HepG2 (cell line): ENCODE measurements around the gene EEFSEC. TPM values are rescaled to one million over a fixed set of nuclear protein-coding genes. Genes with fewer than 3 reads are reported as not detected.

Experiments
- BCL6 ChIP-seq: IDR thresholded peaks from 2 replicates; pipeline ENCODE4 v1.6.1; 2016; ENCODE audit warnings: missing genetic modification reagents, missing compliant biosample characterization
- BHLHE40 ChIP-seq: IDR thresholded peaks from 2 replicates; pipeline ENCODE4 v1.6.1; 2011; ENCODE audit warnings: low read length, improper control_type of control experiment
- FOXA1 ChIP-seq, 2 experiments: fragments of 450-650 bp in 1 of 2; sonication (generic) in 1 of 2; formaldehyde crosslinking in 1 of 2; IDR thresholded peaks; 2 replicates each; pipeline versions ENCODE4 v1.4.0 to v1.6.1; 2016 to 2020; ENCODE audit warnings: missing genetic modification reagents in 1 of 2
- FOXA3 ChIP-seq: IDR thresholded peaks from 2 replicates; pipeline ENCODE4 v1.6.1; 2016; ENCODE audit warnings: missing genetic modification reagents, missing compliant biosample characterization
- LCORL ChIP-seq, 2 experiments: fragments of 450-650 bp in 1 of 2; sonication (generic) in 1 of 2; formaldehyde crosslinking in 1 of 2; IDR thresholded peaks; 2 replicates each; pipeline versions ENCODE4 v1.5.0 to v1.6.1; 2017 to 2020; ENCODE audit warnings: antibody characterized with exemption in 1 of 2, missing genetic modification reagents in 1 of 2
- SALL1 ChIP-seq: sonication (generic); formaldehyde crosslinking; IDR thresholded peaks from 2 replicates; pipeline ENCODE4 v1.8.0; 2022; ENCODE audit warnings: mild to moderate bottlenecking, missing genetic modification reagents
- SMC3 ChIP-seq: IDR thresholded peaks from 2 replicates; pipeline ENCODE4 v1.6.1; 2011; ENCODE audit warnings: low read length, improper control_type of control experiment
- SNAPC2 ChIP-seq: sonication (generic); formaldehyde crosslinking; IDR thresholded peaks from 2 replicates; pipeline ENCODE4 v1.8.1; 2022; ENCODE audit warnings: mild to moderate bottlenecking, missing genetic modification reagents
- SOX13 ChIP-seq, 3 experiments: fragments of 450-650 bp in 1 of 3; sonication (generic) in 1 of 3; formaldehyde crosslinking in 1 of 3; IDR thresholded peaks in 2 of 3; conservative IDR thresholded peaks in 1 of 3; 2 replicates each; pipeline versions ENCODE4 v1.5.0 to v1.6.1; 2016 to 2020; ENCODE audit warnings: antibody characterized with exemption in 1 of 3, mild to moderate bottlenecking in 1 of 3, missing compliant biosample characterization in 1 of 3, missing genetic modification reagents in 1 of 3, moderate library complexity in 1 of 3
- SOX5 ChIP-seq: IDR thresholded peaks from 2 replicates; pipeline ENCODE4 v1.6.1; 2016; ENCODE audit warnings: borderline replicate concordance
- SOX6 ChIP-seq, 2 experiments: fragments of 450-650 bp in 1 of 2; sonication (generic) in 1 of 2; formaldehyde crosslinking in 1 of 2; IDR thresholded peaks; 2 replicates each; pipeline versions ENCODE4 v1.4.0 to v1.6.1; 2017 to 2020; ENCODE audit warnings: antibody characterized with exemption in 1 of 2, mild to moderate bottlenecking in 1 of 2, missing genetic modification reagents in 1 of 2
- TCF7 ChIP-seq: sonication (generic); IDR thresholded peaks from 2 replicates; pipeline ENCODE4 v1.6.1; 2016; ENCODE audit warnings: antibody characterized with exemption, low read depth
- ZBTB1 ChIP-seq: sonication (generic); formaldehyde crosslinking; IDR thresholded peaks from 2 replicates; pipeline ENCODE4 v1.4.0; 2020; ENCODE audit warnings: missing genetic modification reagents, borderline replicate concordance
- ZBTB38 ChIP-seq: sonication (generic); formaldehyde crosslinking; IDR thresholded peaks from 2 replicates; pipeline ENCODE4 v1.5.1; 2020; ENCODE audit warnings: mild to moderate bottlenecking, missing genetic modification reagents
- polyA plus RNA-seq, 8 experiments: library from polyadenylated mRNA; depleted of rRNA in 3 of 8; stranded (reverse) in 7 of 8; unstranded in 1 of 8; fragments of >200 nt; fragmentation: Illumina TruSeq in 4 of 8; extraction: Trizol in 4 of 8; gene quantifications; 2 replicates each; pipeline versions ENCODE4 v1.2.1 to v1.2.3, GENCODE V29; 2011 to 2016; ENCODE audit warnings: low read depth in 4 of 8, missing spikeins in 1 of 8, mixed read lengths in 1 of 8; ENCODE audit not compliant: insufficient read depth in 1 of 8
- total RNA-seq, 5 experiments: library from RNA; depleted of rRNA; stranded (reverse); fragments of >200 nt; fragmentation: Illumina TruSeq; extraction: Trizol; gene quantifications; 2 replicates each; pipeline ENCODE4 v1.2.3, GENCODE V29; 2016; ENCODE audit warnings: low read depth in 1 of 5
- TF ChIP-seq, protein P1 (sequence below): sonication (generic); formaldehyde crosslinking; IDR thresholded peaks from 2 replicates; pipeline ENCODE4 v1.5.0; 2020; ENCODE audit warnings: mild to moderate bottlenecking, missing genetic modification reagents, moderate library complexity
- TF ChIP-seq, protein P2 (sequence below): sonication (generic); formaldehyde crosslinking; IDR thresholded peaks from 2 replicates; pipeline ENCODE4 v1.4.0; 2020; ENCODE audit warnings: missing genetic modification reagents
- TF ChIP-seq, protein P3 (sequence below): IDR thresholded peaks from 2 replicates; pipeline ENCODE4 v1.6.1; 2016; ENCODE audit warnings: missing compliant biosample characterization, missing genetic modification reagents, borderline replicate concordance
- TF ChIP-seq, protein P4 (sequence below): sonication (generic); formaldehyde crosslinking; IDR thresholded peaks from 2 replicates; pipeline ENCODE4 v1.4.0; 2020; ENCODE audit warnings: missing genetic modification reagents, borderline replicate concordance
- TF ChIP-seq, protein P5 (sequence below): sonication (generic); formaldehyde crosslinking; IDR thresholded peaks from 2 replicates; pipeline ENCODE4 v1.4.0; 2020; ENCODE audit warnings: missing genetic modification reagents
- TF ChIP-seq, protein P6 (sequence below): sonication (generic); formaldehyde crosslinking; IDR thresholded peaks from 2 replicates; pipeline ENCODE4 v1.4.0; 2020; ENCODE audit warnings: missing genetic modification reagents

EEFSEC gene
- total and polyA plus RNA-seq, 2 of the 13 experiments (the other 11 are each of a cell fraction or from before 2014, with no cell fraction given), result 6.4 to 24.2 TPM

DNA sequence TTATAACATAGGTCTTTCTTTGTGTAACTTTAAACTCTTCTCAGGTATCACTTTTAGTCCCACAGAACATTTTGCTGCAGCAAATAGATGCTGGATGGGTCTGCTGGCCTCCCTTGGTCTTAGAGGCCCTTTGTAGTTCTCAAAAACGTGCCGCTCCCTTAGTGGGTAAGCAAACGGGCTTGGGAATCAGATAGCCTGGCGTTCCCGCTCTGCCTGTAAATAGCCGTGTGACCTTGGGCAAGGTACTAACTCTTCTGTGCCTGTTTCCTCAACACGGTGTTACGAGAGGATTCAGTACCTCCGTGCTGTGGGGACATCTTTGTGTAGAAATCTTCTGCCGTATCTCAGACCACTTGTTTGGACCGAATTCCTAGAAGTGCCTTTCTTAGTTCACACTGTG, 249.0 kb downstream of the EEFSEC start (continued):
- TF ChIP-seq FOXA1 (IDR thresholded peaks at IDR 0.05) (no peak), FOXA1 (CRISPR knock-in tag; IDR thresholded peaks at IDR 0.05) (peak; percentile 60; the same call in 1 of the 2 replicates), SMC3 (no peak), SOX13 (IDR thresholded peaks at IDR 0.05) (no peak), SOX13 (CRISPR knock-in tag; conservative IDR thresholded peaks at IDR 0.05 in 1 of 2, IDR thresholded peaks at IDR 0.05 in 1 of 2) (peak in 1 of 2 experiments; percentile 16; a peak in 1 of 4 replicates), BCL6 (peak; percentile 80), ZBTB38 (CRISPR knock-in tag) (0 out of 2 replicates have a peak, but pooled peaks have one; percentile 28), SOX5 (CRISPR knock-in tag) (peak; percentile 47; the same call in 1 of the 2 replicates), ZBTB1 (CRISPR knock-in tag) (no peak), TCF7 (peak; percentile 25; the same call in 1 of the 2 replicates), FOXA3 (CRISPR knock-in tag) (peak; percentile 63; the same call in 1 of the 2 replicates), SNAPC2 (CRISPR knock-in tag) (no peak), SOX6 (IDR thresholded peaks at IDR 0.05) (no peak), SOX6 (CRISPR knock-in tag; IDR thresholded peaks at IDR 0.05) (peak; percentile 17; the same call in 1 of the 2 replicates), LCORL (IDR thresholded peaks at IDR 0.05) (no peak), LCORL (CRISPR knock-in tag; IDR thresholded peaks at IDR 0.05) (0 out of 2 replicates have a peak, but pooled peaks have one; percentile 25), BHLHE40 (peak; percentile 59; the same call in 1 of the 2 replicates), SALL1 (CRISPR knock-in tag) (peak; percentile 20; the same call in 1 of the 2 replicates)
- TF ChIP-seq, protein P1, sequence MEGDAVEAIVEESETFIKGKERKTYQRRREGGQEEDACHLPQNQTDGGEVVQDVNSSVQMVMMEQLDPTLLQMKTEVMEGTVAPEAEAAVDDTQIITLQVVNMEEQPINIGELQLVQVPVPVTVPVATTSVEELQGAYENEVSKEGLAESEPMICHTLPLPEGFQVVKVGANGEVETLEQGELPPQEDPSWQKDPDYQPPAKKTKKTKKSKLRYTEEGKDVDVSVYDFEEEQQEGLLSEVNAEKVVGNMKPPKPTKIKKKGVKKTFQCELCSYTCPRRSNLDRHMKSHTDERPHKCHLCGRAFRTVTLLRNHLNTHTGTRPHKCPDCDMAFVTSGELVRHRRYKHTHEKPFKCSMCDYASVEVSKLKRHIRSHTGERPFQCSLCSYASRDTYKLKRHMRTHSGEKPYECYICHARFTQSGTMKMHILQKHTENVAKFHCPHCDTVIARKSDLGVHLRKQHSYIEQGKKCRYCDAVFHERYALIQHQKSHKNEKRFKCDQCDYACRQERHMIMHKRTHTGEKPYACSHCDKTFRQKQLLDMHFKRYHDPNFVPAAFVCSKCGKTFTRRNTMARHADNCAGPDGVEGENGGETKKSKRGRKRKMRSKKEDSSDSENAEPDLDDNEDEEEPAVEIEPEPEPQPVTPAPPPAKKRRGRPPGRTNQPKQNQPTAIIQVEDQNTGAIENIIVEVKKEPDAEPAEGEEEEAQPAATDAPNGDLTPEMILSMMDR (CRISPR knock-in tag), result no peak
- TF ChIP-seq, protein P2, sequence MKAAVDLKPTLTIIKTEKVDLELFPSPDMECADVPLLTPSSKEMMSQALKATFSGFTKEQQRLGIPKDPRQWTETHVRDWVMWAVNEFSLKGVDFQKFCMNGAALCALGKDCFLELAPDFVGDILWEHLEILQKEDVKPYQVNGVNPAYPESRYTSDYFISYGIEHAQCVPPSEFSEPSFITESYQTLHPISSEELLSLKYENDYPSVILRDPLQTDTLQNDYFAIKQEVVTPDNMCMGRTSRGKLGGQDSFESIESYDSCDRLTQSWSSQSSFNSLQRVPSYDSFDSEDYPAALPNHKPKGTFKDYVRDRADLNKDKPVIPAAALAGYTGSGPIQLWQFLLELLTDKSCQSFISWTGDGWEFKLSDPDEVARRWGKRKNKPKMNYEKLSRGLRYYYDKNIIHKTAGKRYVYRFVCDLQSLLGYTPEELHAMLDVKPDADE (CRISPR knock-in tag), result no peak
- TF ChIP-seq, protein P3, sequence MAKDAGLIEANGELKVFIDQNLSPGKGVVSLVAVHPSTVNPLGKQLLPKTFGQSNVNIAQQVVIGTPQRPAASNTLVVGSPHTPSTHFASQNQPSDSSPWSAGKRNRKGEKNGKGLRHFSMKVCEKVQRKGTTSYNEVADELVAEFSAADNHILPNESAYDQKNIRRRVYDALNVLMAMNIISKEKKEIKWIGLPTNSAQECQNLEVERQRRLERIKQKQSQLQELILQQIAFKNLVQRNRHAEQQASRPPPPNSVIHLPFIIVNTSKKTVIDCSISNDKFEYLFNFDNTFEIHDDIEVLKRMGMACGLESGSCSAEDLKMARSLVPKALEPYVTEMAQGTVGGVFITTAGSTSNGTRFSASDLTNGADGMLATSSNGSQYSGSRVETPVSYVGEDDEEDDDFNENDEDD (CRISPR knock-in tag), result peak; percentile 18; the same call in 1 of the 2 replicates
- TF ChIP-seq, protein P4, sequence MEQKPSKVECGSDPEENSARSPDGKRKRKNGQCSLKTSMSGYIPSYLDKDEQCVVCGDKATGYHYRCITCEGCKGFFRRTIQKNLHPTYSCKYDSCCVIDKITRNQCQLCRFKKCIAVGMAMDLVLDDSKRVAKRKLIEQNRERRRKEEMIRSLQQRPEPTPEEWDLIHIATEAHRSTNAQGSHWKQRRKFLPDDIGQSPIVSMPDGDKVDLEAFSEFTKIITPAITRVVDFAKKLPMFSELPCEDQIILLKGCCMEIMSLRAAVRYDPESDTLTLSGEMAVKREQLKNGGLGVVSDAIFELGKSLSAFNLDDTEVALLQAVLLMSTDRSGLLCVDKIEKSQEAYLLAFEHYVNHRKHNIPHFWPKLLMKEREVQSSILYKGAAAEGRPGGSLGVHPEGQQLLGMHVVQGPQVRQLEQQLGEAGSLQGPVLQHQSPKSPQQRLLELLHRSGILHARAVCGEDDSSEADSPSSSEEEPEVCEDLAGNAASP (CRISPR knock-in tag), result peak; percentile 17; the same call in 1 of the 2 replicates
- TF ChIP-seq, protein P5, sequence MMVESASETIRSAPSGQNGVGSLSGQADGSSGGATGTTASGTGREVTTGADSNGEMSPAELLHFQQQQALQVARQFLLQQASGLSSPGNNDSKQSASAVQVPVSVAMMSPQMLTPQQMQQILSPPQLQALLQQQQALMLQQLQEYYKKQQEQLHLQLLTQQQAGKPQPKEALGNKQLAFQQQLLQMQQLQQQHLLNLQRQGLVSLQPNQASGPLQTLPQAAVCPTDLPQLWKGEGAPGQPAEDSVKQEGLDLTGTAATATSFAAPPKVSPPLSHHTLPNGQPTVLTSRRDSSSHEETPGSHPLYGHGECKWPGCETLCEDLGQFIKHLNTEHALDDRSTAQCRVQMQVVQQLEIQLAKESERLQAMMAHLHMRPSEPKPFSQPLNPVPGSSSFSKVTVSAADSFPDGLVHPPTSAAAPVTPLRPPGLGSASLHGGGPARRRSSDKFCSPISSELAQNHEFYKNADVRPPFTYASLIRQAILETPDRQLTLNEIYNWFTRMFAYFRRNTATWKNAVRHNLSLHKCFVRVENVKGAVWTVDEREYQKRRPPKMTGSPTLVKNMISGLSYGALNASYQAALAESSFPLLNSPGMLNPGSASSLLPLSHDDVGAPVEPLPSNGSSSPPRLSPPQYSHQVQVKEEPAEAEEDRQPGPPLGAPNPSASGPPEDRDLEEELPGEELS, result 0 out of 2 replicates have a peak, but pooled peaks have one; percentile 27
- TF ChIP-seq, protein P6, sequence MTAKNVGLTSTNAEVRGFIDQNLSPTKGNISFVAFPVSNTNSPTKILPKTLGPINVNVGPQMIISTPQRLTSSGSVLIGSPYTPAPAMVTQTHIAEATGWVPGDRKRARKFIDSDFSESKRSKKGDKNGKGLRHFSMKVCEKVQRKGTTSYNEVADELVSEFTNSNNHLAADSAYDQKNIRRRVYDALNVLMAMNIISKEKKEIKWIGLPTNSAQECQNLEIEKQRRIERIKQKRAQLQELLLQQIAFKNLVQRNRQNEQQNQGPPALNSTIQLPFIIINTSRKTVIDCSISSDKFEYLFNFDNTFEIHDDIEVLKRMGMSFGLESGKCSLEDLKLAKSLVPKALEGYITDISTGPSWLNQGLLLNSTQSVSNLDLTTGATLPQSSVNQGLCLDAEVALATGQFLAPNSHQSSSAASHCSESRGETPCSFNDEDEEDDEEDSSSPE (CRISPR knock-in tag), result peak; percentile 23; the same call in 1 of the 2 replicates
